Measurements from ENCODE around the gene CRHBP.

GRCh38 chr5:76908166-76908565 lies 44.7 kb upstream of the CRHBP start:
- TF ChIP-seq CTCF (IDR thresholded peaks at IDR 0.05; ENCODE audit: insufficient read depth, low read depth, low read length) (no peak), EZH2 (IDR thresholded peaks at IDR 0.05; ENCODE audit: insufficient read depth, low read length) (no peak)

Data from astrocyte (in vitro differentiated cells and primary cell).